A673 (cell line): ENCODE data around the gene ALDH9A1. TPM values are rescaled to one million over a fixed set of nuclear protein-coding genes. Genes with fewer than 3 reads are reported as not detected.

Experiments used
- BruUV-seq: library from RNA; stranded (reverse); fragments of 400-500 nt; replicated peaks from 2 replicates; lab custom pipeline; 2021; lab: Mats Ljungman, UMichigan
- CTCF ChIA-PET: fragments of 300-600 bp; sonication (Branson Sonifier 250); formaldehyde crosslinking; loops from one replicate; lab custom pipeline; 2022; ENCODE audit warnings: antibody characterized with exemption; lab: Charles Lee
- POLR2A ChIA-PET: fragments of 300-600 bp; sonication (Branson Sonifier 250); formaldehyde crosslinking; loops from one replicate; lab custom pipeline; 2022; ENCODE audit warnings: antibody characterized with exemption; ENCODE audit not compliant: low non-redundant PET; lab: Charles Lee
- DNase-seq: peaks from one replicate; pipeline ENCODE4 v3.0.0-alpha.2; 2015; ENCODE audit warnings: low spot score
- H3K27ac ChIP-seq: fragments of 200-600 bp; sonication (generic); 2 replicates; pipeline ENCODE4 v1.5.1; 2016; ENCODE audit warnings: mixed run types, low read depth, mild to moderate bottlenecking, mixed read lengths, antibody characterized with exemption, low read length; ENCODE audit not compliant: poor library complexity, severe bottlenecking
- H3K27me3 ChIP-seq: fragments of 200-600 bp; sonication (generic); replicated peaks from 2 replicates; pipeline ENCODE4 v1.6.1; 2017; ENCODE audit warnings: mixed run types, low read depth, mild to moderate bottlenecking, mixed read lengths, antibody characterized with exemption, low read length; ENCODE audit not compliant: insufficient read depth, poor library complexity
- H3K36me3 ChIP-seq: fragments of 200-600 bp; sonication (generic); 2 replicates; pipeline ENCODE4 v1.6.1; 2016; ENCODE audit warnings: mixed run types, mild to moderate bottlenecking, mixed read lengths, antibody characterized with exemption, low read length; ENCODE audit not compliant: insufficient read depth, poor library complexity, severe bottlenecking
- H3K4me1 ChIP-seq: fragments of 200-600 bp; sonication (generic); 2 replicates; pipeline ENCODE4 v1.6.1; 2017; ENCODE audit warnings: mixed run types, mild to moderate bottlenecking, mixed read lengths, antibody characterized with exemption, low read length; ENCODE audit not compliant: insufficient read depth, poor library complexity, severe bottlenecking
- H3K4me3 ChIP-seq: fragments of 200-600 bp; sonication (generic); 2 replicates; pipeline ENCODE4 v1.5.1; 2016; ENCODE audit warnings: low read depth, mixed run types, mild to moderate bottlenecking, mixed read lengths, low read length; ENCODE audit not compliant: poor library complexity, severe bottlenecking
- H3K9me3 ChIP-seq: fragments of 200-600 bp; sonication (generic); 2 replicates; pipeline ENCODE4 v1.6.1; 2016; ENCODE audit warnings: mixed run types, low read depth, mild to moderate bottlenecking, mixed read lengths, antibody characterized with exemption, low read length; ENCODE audit not compliant: poor library complexity, severe bottlenecking
- EZH2 ChIP-seq: fragments of 200-600 bp; sonication (generic); IDR thresholded peaks from 2 replicates; pipeline ENCODE4 v1.6.1; 2017; ENCODE audit warnings: borderline replicate concordance, low read depth, mild to moderate bottlenecking, mixed read lengths, antibody characterized with exemption, low read length; ENCODE audit not compliant: poor library complexity, severe bottlenecking
- intact Hi-C: fragments of 100-400 bp; cut with micrococcal nuclease; formaldehyde crosslinking; loops from one replicate; pipeline ENCODE4 v1.10.0; 2022; ENCODE audit not compliant: unreplicated experiment
- total RNA-seq: library from RNA; stranded (reverse); gene quantifications from 2 replicates; pipeline ENCODE4 v1.2.3, GENCODE V29; 2021
- TF ChIP-seq, protein P1 (sequence below): fragments of 300-800, 200-600 bp; sonication (generic); conservative IDR thresholded peaks from 2 replicates; pipeline ENCODE4 v1.5.1; 2017; ENCODE audit warnings: low read depth, mild to moderate bottlenecking, antibody characterized with exemption, low read length, moderate library complexity, mixed read lengths

The ALDH9A1 gene
- total RNA-seq, 1 experiment from 2014 or later, result 83.0 TPM

GRCh38 chr1:165668184-165668583 lies 30.2 kb downstream of the ALDH9A1 start:
- no peak for TF ChIP-seq EZH2
- TF ChIP-seq, protein P1, sequence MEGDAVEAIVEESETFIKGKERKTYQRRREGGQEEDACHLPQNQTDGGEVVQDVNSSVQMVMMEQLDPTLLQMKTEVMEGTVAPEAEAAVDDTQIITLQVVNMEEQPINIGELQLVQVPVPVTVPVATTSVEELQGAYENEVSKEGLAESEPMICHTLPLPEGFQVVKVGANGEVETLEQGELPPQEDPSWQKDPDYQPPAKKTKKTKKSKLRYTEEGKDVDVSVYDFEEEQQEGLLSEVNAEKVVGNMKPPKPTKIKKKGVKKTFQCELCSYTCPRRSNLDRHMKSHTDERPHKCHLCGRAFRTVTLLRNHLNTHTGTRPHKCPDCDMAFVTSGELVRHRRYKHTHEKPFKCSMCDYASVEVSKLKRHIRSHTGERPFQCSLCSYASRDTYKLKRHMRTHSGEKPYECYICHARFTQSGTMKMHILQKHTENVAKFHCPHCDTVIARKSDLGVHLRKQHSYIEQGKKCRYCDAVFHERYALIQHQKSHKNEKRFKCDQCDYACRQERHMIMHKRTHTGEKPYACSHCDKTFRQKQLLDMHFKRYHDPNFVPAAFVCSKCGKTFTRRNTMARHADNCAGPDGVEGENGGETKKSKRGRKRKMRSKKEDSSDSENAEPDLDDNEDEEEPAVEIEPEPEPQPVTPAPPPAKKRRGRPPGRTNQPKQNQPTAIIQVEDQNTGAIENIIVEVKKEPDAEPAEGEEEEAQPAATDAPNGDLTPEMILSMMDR, result no peak
- ChIA-PET POLR2A (no interaction called here), CTCF (no interaction called here)
- Histone ChIP-seq H3K4me3 (no peak overlapping the region), H3K27me3 (no peaks in the 10 kb centered on the region), H3K4me1 (no peaks in the 10 kb centered on the region), H3K36me3 (peaks cover 71% of the 10 kb centered on the region), H3K9me3 (no peaks in the 10 kb centered on the region), H3K27ac (no peak overlapping the region)
- DNase-seq, result no peak
- no TSS peak for BruUV-seq
- intact Hi-C loops, result no loop called here

DNA sequence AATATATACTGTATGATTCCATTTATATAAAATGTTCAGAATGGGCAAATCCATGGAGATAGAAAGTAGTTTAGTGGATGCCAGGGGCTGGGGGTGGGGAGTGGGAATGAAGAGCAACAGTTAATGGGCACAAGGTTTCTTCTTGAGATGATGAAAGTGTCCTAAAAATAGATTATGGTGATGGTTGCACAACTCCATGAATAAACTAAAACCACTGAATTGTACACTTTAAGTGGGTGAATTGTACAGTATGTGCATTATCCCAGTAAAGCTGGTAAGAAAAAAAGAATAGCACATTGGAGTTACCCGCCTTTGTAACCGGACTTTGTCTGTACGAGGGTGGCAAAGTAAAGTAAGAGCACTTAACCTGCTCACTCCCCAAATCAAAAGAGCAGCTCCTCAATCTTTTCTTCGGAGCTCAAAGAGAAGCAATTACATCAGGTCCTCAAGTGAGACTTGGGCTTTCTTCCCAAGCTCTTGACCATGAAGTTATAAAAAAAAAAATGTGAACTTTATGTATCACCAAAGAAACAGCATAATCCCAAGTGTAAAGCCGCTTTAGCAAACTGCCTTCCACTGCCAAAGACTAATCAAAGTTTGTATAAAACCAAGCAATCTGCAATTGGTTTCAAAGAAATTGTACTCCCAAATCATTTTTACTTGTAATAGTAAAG lies 32.1 kb downstream of the ALDH9A1 start:
- intact Hi-C loops, result no loop called here
- Histone ChIP-seq H3K4me3 (no peak overlapping the region), H3K36me3 (peaks cover 79% of the 10 kb centered on the region), H3K27ac (no peak overlapping the region), H3K9me3 (no peaks in the 10 kb centered on the region), H3K4me1 (no peaks in the 10 kb centered on the region), H3K27me3 (no peaks in the 10 kb centered on the region)
- TF ChIP-seq, protein P1, result no peak
- no peak for TF ChIP-seq EZH2
- DNase-seq, result no peak
- ChIA-PET POLR2A (no interaction called here), CTCF (no interaction called here)
- no TSS peak for BruUV-seq

GRCh38 chr1:165662186-165662585 lies 36.2 kb downstream of the ALDH9A1 start:
- H3K27me3 ChIP-seq, result no peaks in the 10 kb centered on the region
- H3K27ac ChIP-seq, result no peak overlapping the region
- no TSS peak for BruUV-seq
- H3K36me3 ChIP-seq, result peaks cover 63% of the 10 kb centered on the region
- POLR2A ChIA-PET, result interaction anchor here (0.7 kb wide), 1 partner anchor 293 kb away, joined by 3 read pairs; no protein-coding TSS in a partner anchor
- CTCF ChIA-PET, result no interaction called here
- no peaks in the 10 kb centered on the region for H3K9me3 ChIP-seq
- TF ChIP-seq, protein P1, result no peak
- TF ChIP-seq EZH2, result no peak
- intact Hi-C loops, result no loop called here
- no peak overlapping the region for H3K4me3 ChIP-seq
- no peak for DNase-seq
- H3K4me1 ChIP-seq, result no peaks in the 10 kb centered on the region
